HTR-8/SVneo (cell line): Measurements from ENCODE around the gene HMCN2.

ENCODE experiments used
- DNase-seq: peaks from one replicate; pipeline ENCODE4 v3.0.0; 2011; ENCODE audit warnings: low spot score, mixed read lengths; ENCODE audit not compliant: insufficient read length
- FAIRE-seq: peaks from 2 replicates; lab custom pipeline; 2011; peaks lifted over from hg19 to GRCh38; lab: Jason Lieb, UNC

The HMCN2 gene

DNA sequence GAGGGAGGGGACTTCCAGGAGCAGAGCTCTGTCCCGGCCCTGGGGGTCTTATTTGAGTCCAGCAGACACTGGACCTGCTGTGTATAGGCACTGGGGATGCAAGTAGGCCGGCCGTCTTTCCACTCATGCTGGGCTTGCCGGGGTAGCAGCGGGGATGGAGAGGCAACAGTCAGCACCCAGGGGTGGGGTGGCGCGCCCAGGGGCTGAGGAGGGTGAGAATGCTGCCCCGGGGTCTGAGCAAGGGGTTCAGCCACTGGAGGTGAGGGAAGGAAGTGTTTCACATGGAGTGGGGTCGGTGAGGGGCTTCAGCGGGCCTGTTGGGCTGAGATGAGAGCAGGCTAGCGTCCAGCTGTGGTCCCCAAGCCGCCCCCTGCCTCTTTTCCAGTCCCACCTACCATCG lies 88.8 kb downstream of the HMCN2 start:
- FAIRE-seq (no peak), DNase-seq (no peak)

- no peak for FAIRE-seq
- DNase-seq, result no peak
Measured at GRCh38 chr9:130354806-130355205, 89.2 kb downstream of the HMCN2 start.

DNA sequence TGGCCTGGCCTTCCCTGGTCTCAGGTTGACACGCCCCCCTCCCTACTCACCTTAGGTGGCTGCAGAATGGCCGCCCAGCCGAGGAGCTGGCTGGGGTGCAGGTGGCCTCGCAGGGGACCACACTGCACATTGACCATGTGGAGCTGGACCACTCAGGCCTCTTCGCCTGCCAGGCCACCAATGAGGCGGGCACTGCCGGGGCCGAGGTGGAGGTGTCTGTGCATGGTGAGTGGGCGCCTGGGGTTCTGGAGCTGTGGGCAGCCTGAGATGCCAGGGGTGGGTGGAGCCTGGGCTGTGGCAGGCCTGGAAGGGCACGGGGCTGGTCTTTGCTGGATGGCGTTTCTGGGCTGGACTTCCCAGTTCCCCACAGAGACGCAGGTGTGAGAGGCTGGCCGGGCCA lies 90.5 kb downstream of the HMCN2 start:
- no peak for DNase-seq
- no peak for FAIRE-seq

- FAIRE-seq (no peak), DNase-seq (no peak)
Measured at GRCh38 chr9:130356877-130357584, 91.5 kb downstream of the HMCN2 start.

DNA sequence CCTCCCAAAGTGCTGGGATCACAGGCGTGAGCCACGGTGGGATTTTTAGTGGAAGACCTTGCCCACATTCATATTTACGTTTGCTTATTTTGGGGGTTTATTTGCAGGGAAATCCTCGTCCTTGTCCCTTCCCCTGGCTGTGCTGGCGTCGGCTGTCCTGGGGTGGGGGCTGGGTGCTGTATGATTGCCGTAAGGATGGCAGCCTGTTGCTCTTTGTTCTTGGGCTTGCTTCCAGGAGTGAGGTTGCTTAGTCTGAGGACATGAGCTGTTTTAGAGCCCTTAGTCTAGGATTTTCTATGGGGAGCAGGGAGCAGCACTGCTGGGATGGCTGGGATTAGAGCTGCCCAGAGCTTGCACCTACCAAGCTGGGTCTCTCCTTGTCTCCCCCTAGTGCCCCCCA lies 93.4 kb downstream of the HMCN2 start:
- FAIRE-seq, result no peak
- no peak for DNase-seq

DNA sequence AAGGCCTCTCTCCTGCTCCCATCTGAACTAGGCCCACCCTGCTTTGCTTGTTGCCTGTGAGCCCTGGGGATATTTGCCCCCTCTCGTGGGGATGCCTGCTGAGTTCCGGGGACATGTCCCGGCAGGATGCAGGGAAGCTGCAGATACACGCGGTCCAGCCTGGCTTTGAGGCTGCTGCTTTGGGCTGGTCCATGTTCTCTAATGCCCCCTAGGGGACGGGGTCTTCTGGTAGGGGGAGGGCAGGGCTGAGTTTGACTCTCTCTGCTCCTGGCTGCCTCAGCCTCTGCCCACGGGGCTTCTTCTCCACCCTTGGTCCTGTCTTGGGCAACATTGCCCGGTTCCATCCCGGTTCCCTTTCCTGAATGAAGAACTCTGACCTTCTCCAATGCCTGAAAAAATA lies 94.3 kb downstream of the HMCN2 start:
- no peak for FAIRE-seq

GRCh38 chr9:130360672-130361071 lies 95.1 kb downstream of the HMCN2 start:
- FAIRE-seq (no peak), DNase-seq (no peak)

More for the DNA sequence above, 94.3 kb downstream of the HMCN2 start:
- DNase-seq, result no peak

DNA sequence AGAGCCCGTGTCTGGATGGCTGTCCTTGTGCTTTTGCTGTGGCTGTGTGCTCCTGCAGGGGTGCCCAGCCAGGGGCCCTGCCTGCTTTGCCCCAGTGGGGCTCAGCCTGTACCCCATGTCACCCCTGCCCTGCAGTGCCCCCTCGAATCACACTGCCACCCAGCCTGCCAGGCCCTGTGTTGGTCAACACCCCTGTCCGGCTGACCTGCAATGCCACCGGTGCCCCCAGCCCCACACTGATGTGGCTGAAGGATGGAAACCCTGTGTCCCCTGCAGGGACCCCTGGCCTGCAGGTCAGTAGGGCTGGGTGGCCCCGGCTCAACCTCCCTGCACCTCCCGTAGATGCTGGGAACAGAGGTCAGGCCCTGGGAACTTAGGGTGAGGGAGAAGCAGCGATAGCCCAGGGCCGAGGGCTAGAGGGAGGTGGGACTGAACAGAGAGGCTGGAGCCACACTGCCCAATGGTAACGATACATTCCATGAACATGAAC lies 96.4 kb downstream of the HMCN2 start:
- FAIRE-seq (no peak), DNase-seq (no peak)

DNA sequence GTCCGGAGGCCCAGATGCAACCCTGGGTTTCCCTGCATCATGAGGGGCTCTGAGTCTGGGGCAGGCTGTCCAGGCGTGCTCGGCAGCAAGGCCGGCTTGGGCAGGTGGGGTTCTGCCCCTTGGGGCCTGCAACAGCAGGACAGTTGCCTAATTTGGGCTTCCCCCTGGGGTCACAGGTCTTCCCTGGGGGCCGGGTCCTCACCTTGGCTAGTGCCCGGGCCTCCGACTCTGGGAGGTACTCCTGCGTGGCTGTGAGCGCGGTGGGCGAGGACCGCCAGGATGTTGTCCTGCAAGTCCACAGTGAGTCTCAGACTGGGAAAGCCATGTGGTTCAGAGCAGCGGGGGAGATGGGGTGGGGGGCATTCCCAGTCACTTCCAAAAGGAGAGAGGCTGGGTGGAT lies 97.1 kb downstream of the HMCN2 start:
- FAIRE-seq (no peak), DNase-seq (no peak)

DNA sequence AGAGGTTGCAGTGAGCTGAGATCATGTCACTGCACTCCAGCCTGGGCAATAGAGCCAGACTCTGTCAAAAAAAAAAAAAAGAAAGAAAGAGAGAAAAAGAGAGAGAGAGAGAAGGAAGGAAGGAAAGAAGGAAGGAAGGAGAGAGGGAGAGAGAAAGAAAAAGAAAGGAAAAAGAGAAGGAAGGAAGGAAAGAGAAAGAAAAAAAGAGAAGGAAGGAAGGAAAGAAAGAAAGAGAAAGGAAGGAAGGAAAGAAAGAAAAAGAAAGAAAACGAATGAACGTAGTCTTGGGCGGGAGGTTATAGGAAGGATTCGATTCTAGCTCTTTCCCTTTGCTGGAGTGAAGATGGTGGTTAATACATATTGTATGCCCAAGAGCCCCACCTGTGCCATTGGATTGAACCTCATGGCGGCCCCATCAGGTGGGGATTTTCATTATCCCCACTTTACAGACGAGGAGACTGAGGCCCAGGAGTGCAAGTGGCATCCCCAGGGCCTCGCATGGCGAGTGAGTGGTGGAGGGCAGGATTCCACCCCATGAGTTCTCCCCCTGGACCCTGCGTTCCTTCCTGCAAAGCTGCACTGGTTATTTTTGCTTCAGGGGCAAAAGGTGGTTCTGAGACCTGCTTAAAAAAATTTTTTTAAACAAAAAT lies 98.3 kb downstream of the HMCN2 start:
- FAIRE-seq (no peak), DNase-seq (no peak)

GRCh38 chr9:130364619-130365322 lies 99.2 kb downstream of the HMCN2 start:
- DNase-seq, result no peak
- no peak for FAIRE-seq

GRCh38 chr9:130365323-130365721 lies 99.8 kb downstream of the HMCN2 start:
- DNase-seq (no peak), FAIRE-seq (no peak)

GRCh38 chr9:130366072-130366471 lies 100.5 kb downstream of the HMCN2 start:
- DNase-seq, result no peak
- FAIRE-seq, result no peak

- DNase-seq, result no peak
- no peak for FAIRE-seq
Measured at GRCh38 chr9:130366888-130367550, 101.5 kb downstream of the HMCN2 start.

DNA sequence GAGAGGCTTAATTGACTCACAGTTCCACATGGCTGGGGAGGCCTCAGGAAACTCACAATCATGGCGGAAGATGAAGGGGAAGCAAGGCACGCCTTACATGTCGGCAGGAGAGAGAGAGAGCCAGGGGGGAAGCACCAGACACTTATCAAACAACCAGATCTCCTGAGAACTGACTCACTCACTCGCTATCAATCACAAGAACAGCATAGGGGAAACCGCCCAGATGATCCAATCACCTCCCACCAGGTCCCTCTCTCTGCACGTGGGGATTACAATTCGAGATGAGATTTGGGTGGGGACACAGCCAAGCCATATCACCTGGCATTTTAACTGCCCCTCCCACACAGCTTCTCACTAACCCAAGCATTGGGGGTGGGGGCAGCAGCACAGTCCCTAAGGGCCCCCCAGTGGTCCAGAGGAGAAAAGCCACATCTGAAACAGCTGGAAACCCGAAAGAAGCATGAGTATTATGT lies 103.1 kb downstream of the HMCN2 start:
- no peak for FAIRE-seq
- no peak for DNase-seq

DNA sequence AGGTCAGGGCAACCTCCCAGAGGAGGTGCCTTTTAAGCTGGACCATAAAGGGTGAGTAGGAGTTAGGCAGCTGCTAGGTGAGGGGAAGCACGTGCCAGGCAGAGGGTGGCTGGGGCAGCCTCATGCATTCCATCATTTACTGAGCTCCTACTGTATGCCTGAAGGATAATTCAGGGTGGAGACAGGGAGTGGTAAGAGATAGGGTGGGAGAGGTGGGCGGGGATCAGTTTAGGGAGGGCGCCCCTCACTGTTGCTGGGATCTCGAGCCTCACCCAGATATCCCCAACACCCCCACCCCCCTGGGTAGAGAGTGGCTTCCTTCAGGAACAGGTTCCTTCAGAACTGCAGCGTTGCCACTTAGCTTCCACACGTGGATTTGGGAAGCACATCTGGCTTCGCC lies 104.7 kb downstream of the HMCN2 start:
- no peak for FAIRE-seq
- DNase-seq, result no peak

DNA sequence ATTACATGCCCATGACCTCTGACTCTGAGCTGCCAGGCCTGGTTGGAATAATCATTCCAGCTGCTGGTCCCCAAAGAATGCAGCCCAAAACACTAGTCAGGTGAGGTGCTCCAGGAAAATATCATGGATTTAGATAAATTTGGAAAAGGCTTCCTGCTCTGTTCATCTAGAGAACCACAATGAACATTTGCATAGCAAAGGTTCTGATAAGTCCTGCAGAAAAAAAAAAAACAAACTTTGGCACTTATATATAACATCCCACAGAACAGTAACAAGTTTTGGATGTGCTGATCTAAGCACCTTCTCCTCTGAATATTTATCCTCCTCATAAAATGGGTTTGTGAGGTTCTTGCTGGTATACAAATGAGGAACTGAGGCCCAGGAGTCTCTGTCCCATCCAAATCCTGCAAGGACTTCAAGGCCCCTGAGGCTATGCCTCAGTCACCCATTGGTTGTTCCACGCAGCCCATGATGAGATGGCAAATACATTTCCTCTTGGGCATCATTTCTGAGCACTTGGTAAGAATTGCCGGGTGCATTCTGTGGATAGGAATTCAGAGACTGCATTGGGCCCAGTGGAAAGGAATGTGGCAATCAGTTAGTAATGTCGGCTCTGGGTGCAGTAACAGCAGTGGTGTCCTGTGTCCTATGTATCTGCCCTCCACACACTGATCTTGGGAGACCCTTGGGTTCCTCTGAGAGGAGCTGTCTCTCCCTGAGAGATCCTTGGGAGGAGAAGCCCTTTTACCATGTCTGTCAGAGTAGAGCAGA lies 105.8 kb downstream of the HMCN2 start:
- FAIRE-seq (no peak), DNase-seq (no peak)

DNA sequence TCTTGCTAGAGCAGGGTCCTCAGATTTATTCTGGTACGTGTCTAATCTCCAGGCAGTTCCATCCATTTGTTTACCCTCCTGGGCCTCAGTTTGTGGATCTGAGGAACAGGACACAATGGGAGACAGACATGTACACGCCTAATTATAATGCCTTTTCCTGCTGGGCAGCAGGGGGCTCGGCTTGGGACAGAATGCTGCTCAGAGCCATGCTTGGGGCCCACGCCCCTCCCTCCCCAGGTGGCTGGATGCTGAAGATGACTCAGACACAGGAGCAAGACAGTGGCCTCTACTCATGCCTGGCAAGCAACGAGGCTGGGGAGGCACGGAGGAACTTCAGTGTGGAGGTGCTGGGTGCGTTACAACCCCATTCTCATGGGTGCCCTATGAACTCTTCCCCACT lies 106.5 kb downstream of the HMCN2 start:
- no peak for FAIRE-seq
- DNase-seq, result no peak

- FAIRE-seq (no peak), DNase-seq (no peak)
Measured at GRCh38 chr9:130373679-130374325, 108.2 kb downstream of the HMCN2 start.
